ENCODE results near the gene FREM1. TPM values are rescaled to one million over a fixed set of nuclear protein-coding genes. Genes with fewer than 3 reads are reported as not detected.

Gene FREM1
- total RNA-seq, 4 donors from 2014 or later: 0.10 to 3.3 (median 1.00) TPM

DNA sequence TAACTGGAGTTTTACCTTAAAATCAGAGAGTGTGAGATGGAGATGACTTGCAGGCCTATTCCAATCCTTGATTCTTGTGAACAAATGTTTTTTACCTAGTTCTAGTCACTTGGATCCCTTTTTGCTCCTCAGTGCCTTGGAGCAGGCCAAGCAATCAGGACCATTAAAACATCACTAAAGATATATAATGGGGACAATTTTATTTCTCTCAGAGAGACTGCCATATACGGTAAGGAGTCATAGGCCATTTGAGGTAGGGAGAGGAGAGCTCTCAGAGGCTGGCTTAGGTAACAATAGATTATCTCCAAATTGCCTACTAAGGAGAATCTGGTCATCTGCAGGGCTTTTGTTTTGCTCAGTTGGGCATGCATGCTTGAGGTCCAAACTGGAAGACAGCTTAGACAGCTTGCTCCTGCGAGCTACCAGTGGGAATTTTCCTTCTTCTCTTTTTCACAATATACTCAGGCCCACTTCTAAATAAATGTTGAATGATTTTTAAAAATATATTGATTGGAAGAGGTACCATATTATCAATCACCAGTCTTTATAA lies 44.0 kb downstream of the FREM1 start:
- no peak for DNase-seq
- intact Hi-C loops (cut with DNase I; ENCODE audit: low total_unique reads): loop anchor here (10.0 kb wide), 1 partner anchor 269 kb away; no protein-coding TSS in a partner anchor
- Histone ChIP-seq H3K4me3 (no peak overlapping the region), H3K27me3 (no peaks in the 10 kb centered on the region), H3K9me3 (no peaks in the 10 kb centered on the region), H3K36me3 (no peaks in the 10 kb centered on the region), H3K27ac (no peak overlapping the region), H3K4me1 (no peaks in the 10 kb centered on the region)
- no peak for TF ChIP-seq POLR2A (IDR thresholded peaks at IDR 0.05)
- TF ChIP-seq, protein P1, sequence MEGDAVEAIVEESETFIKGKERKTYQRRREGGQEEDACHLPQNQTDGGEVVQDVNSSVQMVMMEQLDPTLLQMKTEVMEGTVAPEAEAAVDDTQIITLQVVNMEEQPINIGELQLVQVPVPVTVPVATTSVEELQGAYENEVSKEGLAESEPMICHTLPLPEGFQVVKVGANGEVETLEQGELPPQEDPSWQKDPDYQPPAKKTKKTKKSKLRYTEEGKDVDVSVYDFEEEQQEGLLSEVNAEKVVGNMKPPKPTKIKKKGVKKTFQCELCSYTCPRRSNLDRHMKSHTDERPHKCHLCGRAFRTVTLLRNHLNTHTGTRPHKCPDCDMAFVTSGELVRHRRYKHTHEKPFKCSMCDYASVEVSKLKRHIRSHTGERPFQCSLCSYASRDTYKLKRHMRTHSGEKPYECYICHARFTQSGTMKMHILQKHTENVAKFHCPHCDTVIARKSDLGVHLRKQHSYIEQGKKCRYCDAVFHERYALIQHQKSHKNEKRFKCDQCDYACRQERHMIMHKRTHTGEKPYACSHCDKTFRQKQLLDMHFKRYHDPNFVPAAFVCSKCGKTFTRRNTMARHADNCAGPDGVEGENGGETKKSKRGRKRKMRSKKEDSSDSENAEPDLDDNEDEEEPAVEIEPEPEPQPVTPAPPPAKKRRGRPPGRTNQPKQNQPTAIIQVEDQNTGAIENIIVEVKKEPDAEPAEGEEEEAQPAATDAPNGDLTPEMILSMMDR (IDR thresholded peaks at IDR 0.05 in 4 of 5, conservative IDR thresholded peaks at IDR 0.05 in 1 of 5): no peak
- in situ Hi-C loops (cut with MboI; ENCODE audit: low sequenced_read_pairs in 4 of 4): loop anchor here in 1 of 4 donors (25.0 kb wide), 1 partner anchor 271 kb away; no protein-coding TSS in a partner anchor
- ATAC-seq: no peak

DNA sequence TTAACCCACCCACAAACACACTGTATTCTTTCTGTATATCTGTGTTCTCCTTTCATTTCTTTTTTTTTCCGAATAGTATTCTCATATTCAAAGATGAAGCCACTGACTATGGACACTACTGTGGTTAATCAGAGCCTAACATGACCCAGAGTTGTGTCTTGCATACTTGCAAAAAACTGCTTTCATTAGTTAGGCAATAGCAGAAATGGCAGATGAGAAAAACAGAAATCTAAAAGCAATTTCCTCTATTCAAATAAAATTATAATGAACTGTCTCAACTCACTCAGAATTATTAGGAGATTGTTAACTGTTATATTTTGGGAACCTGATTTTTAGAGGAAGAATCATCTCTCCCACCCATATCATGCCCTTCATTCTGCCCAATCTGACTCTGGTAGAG lies 45.9 kb downstream of the FREM1 start:
- ATAC-seq (no peak), DNase-seq (no peak)
- Histone ChIP-seq H3K27ac (no peak overlapping the region), H3K9me3 (no peaks in the 10 kb centered on the region), H3K4me3 (no peak overlapping the region), H3K36me3 (no peaks in the 10 kb centered on the region), H3K27me3 (no peaks in the 10 kb centered on the region), H3K4me1 (no peaks in the 10 kb centered on the region)
- no peak for TF ChIP-seq POLR2A (IDR thresholded peaks at IDR 0.05)
- TF ChIP-seq, protein P1 (IDR thresholded peaks at IDR 0.05 in 4 of 5, conservative IDR thresholded peaks at IDR 0.05 in 1 of 5): no peak
- intact Hi-C loops (cut with DNase I; ENCODE audit: low total_unique reads): loop anchor here (10.0 kb wide), 1 partner anchor 270 kb away; no protein-coding TSS in a partner anchor
- in situ Hi-C loops (cut with MboI; ENCODE audit: low sequenced_read_pairs in 4 of 4): loop anchor here in 1 of 4 donors (25.0 kb wide), 1 partner anchor 273 kb away; no protein-coding TSS in a partner anchor

DNA sequence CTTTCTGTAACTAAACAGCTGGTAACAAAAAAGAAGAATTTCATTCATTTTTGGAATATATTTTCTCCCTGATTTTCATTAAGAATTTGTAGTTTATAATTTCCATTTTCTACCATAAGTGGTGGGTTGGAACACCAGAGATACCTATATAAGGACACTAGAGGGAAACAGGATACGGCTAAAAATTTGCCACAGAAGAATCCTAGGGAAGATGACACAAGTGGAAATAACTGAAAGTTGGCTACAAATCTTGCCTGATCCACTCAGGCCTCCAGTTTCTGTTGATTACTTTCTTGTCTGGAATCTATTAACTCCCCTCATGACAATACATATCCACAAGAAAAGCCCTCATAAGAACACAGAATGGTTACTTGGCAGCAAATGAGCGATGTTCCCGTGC lies 46.8 kb downstream of the FREM1 start:
- intact Hi-C loops (cut with DNase I; ENCODE audit: low total_unique reads): loop anchor here (10.0 kb wide), 1 partner anchor 271 kb away; no protein-coding TSS in a partner anchor
- H3K27ac ChIP-seq: no peak overlapping the region

DNA sequence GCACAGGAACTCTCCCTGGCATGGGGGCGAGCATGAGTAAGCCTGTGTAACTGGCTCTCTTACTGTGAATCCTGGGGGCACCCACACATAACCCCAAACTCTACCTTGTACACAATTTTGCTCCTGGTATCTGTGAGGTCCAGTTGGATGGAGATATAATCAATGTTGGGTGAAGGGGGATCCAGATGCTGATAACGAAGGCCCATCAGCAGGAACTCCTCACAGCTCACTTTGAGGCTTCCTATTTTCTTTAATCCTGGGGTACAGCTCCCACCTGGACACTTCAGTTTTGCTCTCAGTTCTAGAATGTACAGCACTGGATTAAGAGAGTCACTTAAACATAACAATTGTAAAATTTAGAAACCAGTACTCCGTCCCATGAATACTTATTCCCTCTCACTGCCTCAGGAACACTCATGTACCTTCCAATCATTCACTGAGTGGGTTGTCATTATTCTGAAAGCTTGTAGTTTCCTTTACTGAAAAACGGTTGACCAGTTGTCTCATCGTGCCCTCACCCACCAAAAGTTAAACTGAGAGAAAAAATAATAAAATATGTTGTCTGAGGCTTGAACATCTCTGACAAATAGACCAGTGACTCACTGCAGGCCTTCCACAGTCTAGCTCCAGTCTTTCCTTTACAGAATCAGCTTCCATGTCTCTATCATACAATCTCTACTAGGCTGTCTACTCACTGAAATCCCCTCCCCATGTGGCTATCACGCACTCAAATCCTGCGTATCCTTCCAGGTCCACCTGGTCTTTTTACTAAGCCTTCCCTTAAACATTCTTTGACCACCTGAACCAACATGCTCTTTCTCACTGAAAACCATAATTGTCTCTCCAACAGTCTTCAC lies 52.6 kb downstream of the FREM1 start:
- no peaks in the 10 kb centered on the region for H3K9me3 ChIP-seq
- H3K4me1 ChIP-seq: no peaks in the 10 kb centered on the region
- H3K27me3 ChIP-seq: no peaks in the 10 kb centered on the region
- H3K36me3 ChIP-seq: no peaks in the 10 kb centered on the region
- no peak overlapping the region for H3K4me3 ChIP-seq
- TF ChIP-seq, protein P1 (IDR thresholded peaks at IDR 0.05 in 4 of 5, conservative IDR thresholded peaks at IDR 0.05 in 1 of 5): no peak
- no peak for TF ChIP-seq POLR2A (IDR thresholded peaks at IDR 0.05)
- no peak for ATAC-seq
- intact Hi-C loops (cut with DNase I; ENCODE audit: low total_unique reads) (no loop called here), in situ Hi-C loops (cut with MboI; ENCODE audit: low sequenced_read_pairs in 4 of 4) (loop anchor here in 1 of 4 donors (25.0 kb wide), 1 partner anchor 280 kb away; no protein-coding TSS in a partner anchor)
- DNase-seq: no peak
- no peak overlapping the region for H3K27ac ChIP-seq

More for the DNA sequence above, 46.8 kb downstream of the FREM1 start:
- ATAC-seq (no peak), DNase-seq (no peak)
- H3K4me1 ChIP-seq: no peaks in the 10 kb centered on the region
- in situ Hi-C loops (cut with MboI; ENCODE audit: low sequenced_read_pairs in 4 of 4): loop anchor here in 1 of 4 donors (25.0 kb wide), 1 partner anchor 274 kb away; no protein-coding TSS in a partner anchor
- H3K36me3 ChIP-seq: no peaks in the 10 kb centered on the region
- H3K9me3 ChIP-seq: no peaks in the 10 kb centered on the region
- no peak overlapping the region for H3K4me3 ChIP-seq
- TF ChIP-seq POLR2A (IDR thresholded peaks at IDR 0.05): no peak
- TF ChIP-seq, protein P1 (IDR thresholded peaks at IDR 0.05 in 4 of 5, conservative IDR thresholded peaks at IDR 0.05 in 1 of 5): no peak
- H3K27me3 ChIP-seq: no peaks in the 10 kb centered on the region
